IMR-90 (cell line): ENCODE data around the gene RGS3. TPM values are rescaled to one million over a fixed set of nuclear protein-coding genes. Genes with fewer than 3 reads are reported as not detected.

ENCODE experiments used
- ATAC-seq: fragments of 200-7000 bp; cut with Tn5 transposase; 2 replicates; pipeline ENCODE4 v1.9.1; 2020; ENCODE audit warnings: low read depth, mild to moderate bottlenecking, moderate library complexity
- BruUV-seq: library from RNA; stranded (reverse); fragments of 400-500 nt; replicated peaks from 2 replicates; lab custom pipeline; 2021; lab: Mats Ljungman, UMichigan
- CTCF ChIA-PET: fragments of 300-600 bp; formaldehyde crosslinking; extraction: SDS; loops from one replicate; lab custom pipeline; 2021; ENCODE audit warnings: antibody characterized with exemption; lab: Yijun Ruan, JAX
- POLR2A ChIA-PET: fragments of 300-600 bp; sonication (Branson Sonifier 250); formaldehyde crosslinking; loops from one replicate; lab custom pipeline; 2022; ENCODE audit warnings: antibody characterized with exemption; ENCODE audit not compliant: unreplicated experiment; lab: Charles Lee
- DNase-seq: peaks from one replicate; pipeline ENCODE4 v3.0.0; 2013
- H2AFZ ChIP-seq: replicated peaks from 2 replicates; pipeline ENCODE3; 2013; ENCODE audit warnings: low read length, mild to moderate bottlenecking; ENCODE audit not compliant: poor library complexity
- H2AK5ac ChIP-seq: 2 replicates; pipeline ENCODE4 v1.6.1; 2013; ENCODE audit warnings: low read depth, low read length, inconsistent platforms
- H2AK9ac ChIP-seq: replicated peaks from 2 replicates; pipeline ENCODE3; 2013; ENCODE audit warnings: mild to moderate bottlenecking, low read depth, low read length, moderate library complexity; ENCODE audit not compliant: poor library complexity
- H2BK120ac ChIP-seq: 2 replicates; pipeline ENCODE4 v1.6.1; 2013; ENCODE audit warnings: low read depth, low read length, inconsistent platforms
- H2BK15ac ChIP-seq: 3 replicates; pipeline ENCODE4 v1.6.1; 2013; ENCODE audit warnings: low read depth, low read length, inconsistent platforms
- H2BK20ac ChIP-seq: 2 replicates; pipeline ENCODE4 v1.6.1; 2013; ENCODE audit warnings: low read depth, mild to moderate bottlenecking, inconsistent platforms, low read length, moderate library complexity
- H2BK5ac ChIP-seq: 2 replicates; pipeline ENCODE4 v1.6.1; 2013; ENCODE audit warnings: mild to moderate bottlenecking, low read depth, low read length, inconsistent platforms; ENCODE audit not compliant: poor library complexity, severe bottlenecking
- H3K14ac ChIP-seq: replicated peaks from 2 replicates; pipeline ENCODE4 v1.6.1; 2013; ENCODE audit warnings: low read depth, low read length, inconsistent platforms
- H3K18ac ChIP-seq: 2 replicates; pipeline ENCODE4 v1.6.1; 2013; ENCODE audit warnings: low read depth, low read length, control low read depth
- H3K23ac ChIP-seq: 2 replicates; pipeline ENCODE4 v1.6.1; 2013; ENCODE audit warnings: low read depth, low read length, inconsistent platforms
- H3K27ac ChIP-seq: 2 replicates; pipeline ENCODE4 v1.5.1; 2013; ENCODE audit warnings: mild to moderate bottlenecking, control low read depth, low read length; ENCODE audit not compliant: insufficient read depth
- H3K27me3 ChIP-seq: 2 replicates; pipeline ENCODE4 v1.6.1; 2013; ENCODE audit warnings: low read length; ENCODE audit not compliant: control insufficient read depth, insufficient read depth
- H3K36me3 ChIP-seq: 2 replicates; pipeline ENCODE4 v1.6.1; 2013; ENCODE audit warnings: low read length, mixed read lengths; ENCODE audit not compliant: control insufficient read depth, insufficient read depth
- H3K4ac ChIP-seq: 2 replicates; pipeline ENCODE4 v1.6.1; 2013; ENCODE audit warnings: low read depth, low read length, inconsistent platforms
- H3K4me1 ChIP-seq: 2 replicates; pipeline ENCODE4 v1.6.1; 2013; ENCODE audit warnings: low read length, mixed read lengths; ENCODE audit not compliant: control insufficient read depth, insufficient read depth
- H3K4me2 ChIP-seq: 2 replicates; pipeline ENCODE4 v1.6.1; 2013; ENCODE audit warnings: low read depth, mild to moderate bottlenecking, control low read depth, low read length, moderate library complexity
- H3K4me3 ChIP-seq: 2 replicates; pipeline ENCODE4 v1.5.1; 2013; ENCODE audit warnings: low read depth, mild to moderate bottlenecking, control low read depth, low read length, moderate library complexity; ENCODE audit not compliant: insufficient read depth
- H3K56ac ChIP-seq: 2 replicates; pipeline ENCODE4 v1.6.1; 2013; ENCODE audit warnings: low read length, inconsistent platforms; ENCODE audit not compliant: insufficient read depth; ENCODE audit errors: extremely low read depth
- H3K79me1 ChIP-seq, 2 experiments: 2 replicates each; pipeline ENCODE4 v1.6.1; 2013; ENCODE audit warnings: low read length in 2 of 2, inconsistent platforms in 1 of 2, low read depth in 1 of 2
- H3K9ac ChIP-seq: 2 replicates; pipeline ENCODE4 v1.6.1; 2013; ENCODE audit warnings: low read depth, low read length, control low read depth
- H3K9me1 ChIP-seq: 2 replicates; pipeline ENCODE4 v1.6.1; 2013; ENCODE audit warnings: low read length, inconsistent platforms; ENCODE audit not compliant: insufficient read depth
- H3K9me3 ChIP-seq: 2 replicates; pipeline ENCODE4 v1.6.1; 2013; ENCODE audit warnings: low read length; ENCODE audit not compliant: control insufficient read depth, insufficient read depth
- H4K20me1 ChIP-seq: 2 replicates; pipeline ENCODE4 v1.6.1; 2013; ENCODE audit warnings: low read length, inconsistent platforms; ENCODE audit not compliant: insufficient read depth
- H4K5ac ChIP-seq: 2 replicates; pipeline ENCODE4 v1.6.1; 2013; ENCODE audit warnings: mild to moderate bottlenecking, low read depth, low read length, control low read depth
- H4K8ac ChIP-seq, 2 experiments: 2 replicates each; pipeline ENCODE4 v1.6.1; 2013; ENCODE audit warnings: low read depth in 2 of 2, low read length in 2 of 2, control low read depth in 1 of 2, inconsistent platforms in 1 of 2
- H4K91ac ChIP-seq: 2 replicates; pipeline ENCODE4 v1.6.1; 2013; ENCODE audit warnings: low read depth, low read length, inconsistent platforms; ENCODE audit not compliant: insufficient read depth
- MAFK ChIP-seq: IDR thresholded peaks from 2 replicates; pipeline ENCODE4 v1.6.1; 2012; ENCODE audit warnings: low read depth, low read length, improper control_type of control experiment
- RCOR1 ChIP-seq: IDR thresholded peaks from 2 replicates; pipeline ENCODE4 v1.6.1; 2012; ENCODE audit warnings: mild to moderate bottlenecking, low read length, improper control_type of control experiment; ENCODE audit not compliant: insufficient replicate concordance
- WGBS, 2 experiments: methylation state at CpG; one replicate each; pipeline versions ENCODE4 v1.1.5 to v1.1.7; 2013; ENCODE audit warnings: missing lambda C conversion rate in 2 of 2; ENCODE audit not compliant: insufficient read length in 1 of 2; ENCODE audit errors: extremely low coverage in 2 of 2; 5-methylcytosine and 5-hydroxymethylcytosine counted together
- dilution Hi-C: fragments of 300-500 bp; cut with HindIII; formaldehyde crosslinking; loops from one replicate; pipeline ENCODE4 v1.14.3; 2018; ENCODE audit warnings: low sequenced_read_pairs; ENCODE audit not compliant: unreplicated experiment
- in situ Hi-C: fragments of 300-500 bp; cut with MboI; formaldehyde crosslinking; loops from 3 replicates; pipeline ENCODE4 v1.14.3; 2019; ENCODE audit warnings: low sequenced_read_pairs, inconsistent platforms, mixed read lengths
- intact Hi-C: fragments of 100-400 bp; cut with micrococcal nuclease; formaldehyde crosslinking; loops from 2 replicates; pipeline ENCODE4 v1.10.0; 2022
- polyA plus RNA-seq, 3 experiments: library from polyadenylated mRNA; depleted of rRNA; stranded (reverse); fragments of >200 nt; gene quantifications; 2 replicates each; pipeline ENCODE4 v1.2.3, GENCODE V29; 2012; ENCODE audit warnings: low replicate concordance in 1 of 3
- total RNA-seq: library from RNA; depleted of rRNA; stranded (reverse); fragments of >200 nt; gene quantifications from 2 replicates; pipeline ENCODE4 v1.2.3, GENCODE V29; 2012

RGS3 gene
- total and polyA plus RNA-seq, 2 of the 4 experiments (the other 2 are of a cell fraction) = 51.8 to 65.6 TPM

DNA sequence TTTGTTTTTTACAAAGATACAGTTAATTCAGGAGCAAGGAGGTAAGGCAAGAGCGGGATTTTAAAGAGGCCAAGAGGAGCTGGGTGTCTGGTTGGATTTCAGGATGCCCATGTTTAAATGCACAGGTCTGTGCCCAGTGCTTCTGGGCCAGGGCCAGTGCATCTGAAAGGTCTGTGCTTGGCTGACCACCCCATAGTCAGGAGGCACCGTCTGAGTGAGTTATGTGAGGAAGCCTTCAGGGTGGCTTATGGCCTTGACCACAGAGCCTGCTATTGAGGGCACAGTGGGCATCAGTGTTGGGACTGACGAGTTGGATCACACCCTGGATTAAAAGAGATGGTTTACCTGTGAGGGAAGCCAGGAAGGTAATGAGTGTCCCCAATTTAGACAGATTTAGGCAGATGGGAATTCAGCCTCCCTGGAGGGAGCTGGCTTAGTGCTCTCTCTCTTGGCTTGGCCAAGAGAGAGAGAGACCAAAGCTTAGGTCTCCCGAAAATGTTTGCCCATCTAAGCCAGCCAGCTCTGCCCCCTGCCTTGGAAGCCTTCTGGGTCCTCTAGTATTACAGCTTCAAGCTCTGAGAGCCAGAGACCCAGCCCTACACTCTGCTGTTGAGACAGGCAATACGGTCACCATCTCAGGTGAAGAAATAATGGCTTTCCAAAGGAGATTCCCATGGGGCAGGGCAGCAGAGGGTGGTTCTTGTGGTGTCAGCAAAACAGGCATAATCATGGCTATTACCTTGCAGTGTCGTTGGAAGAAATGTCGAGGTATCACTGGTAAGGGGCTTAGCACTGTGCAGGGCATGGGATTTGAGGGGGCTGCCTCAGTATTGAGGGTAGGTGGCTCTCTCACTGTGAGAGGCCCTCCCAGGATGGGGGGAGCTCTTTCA lies 68.6 kb downstream of the RGS3 start:
- no peak overlapping the region for H4K8ac ChIP-seq
- no peak overlapping the region for H2BK120ac ChIP-seq
- ChIA-PET CTCF (interaction anchor here (1.4 kb wide), 1 partner anchor 16 kb away, joined by 3 read pairs; no protein-coding TSS in a partner anchor), POLR2A (interaction anchor here (1.0 kb wide), 1 partner anchor 12 kb away, joined by 3 read pairs; no protein-coding TSS in a partner anchor)
- no peak overlapping the region for H3K18ac ChIP-seq
- H3K4me3 ChIP-seq = no peak overlapping the region
- no peaks in the 10 kb centered on the region; the same call in 1 of the 2 replicates for H3K9me1 ChIP-seq
- dilution Hi-C loops = no loop called here
- H3K4me1 ChIP-seq = no peaks in the 10 kb centered on the region
- H3K23ac ChIP-seq = no peak overlapping the region
- H2BK20ac ChIP-seq = no peak overlapping the region
- ATAC-seq (no peak), DNase-seq (no peak)
- H2BK5ac ChIP-seq = no peak overlapping the region
- no peaks in the 10 kb centered on the region for H3K9me3 ChIP-seq
- no peak overlapping the region for H2AFZ ChIP-seq
- H3K79me1 ChIP-seq = no peaks in the 10 kb centered on the region
- no peak overlapping the region for H3K56ac ChIP-seq
- H3K27ac ChIP-seq = no peak overlapping the region
- 83% methylated on average over 1 of the region's 7 CpGs; no CpG with 5 or more reads in 1 of the 2 experiments for WGBS, 2 experiments
- no peak overlapping the region for H4K91ac ChIP-seq
- no peak overlapping the region for H3K9ac ChIP-seq
- H4K5ac ChIP-seq = no peak overlapping the region
- H3K4ac ChIP-seq = no peak overlapping the region
- H3K4me2 ChIP-seq = no peak overlapping the region
- no peaks in the 10 kb centered on the region for H3K27me3 ChIP-seq
- intact Hi-C loops = no loop called here
- no TSS peak for BruUV-seq
- no peak overlapping the region for H2AK5ac ChIP-seq
- in situ Hi-C loops = no loop called here
- no peak overlapping the region for H2BK15ac ChIP-seq
- H4K20me1 ChIP-seq = no peaks in the 10 kb centered on the region
- TF ChIP-seq MAFK (peak; percentile 41; the same call in 1 of the 2 replicates), RCOR1 (no peak)
- H3K36me3 ChIP-seq = no peaks in the 10 kb centered on the region
- H3K14ac ChIP-seq = no peak overlapping the region
- H2AK9ac ChIP-seq = no peak overlapping the region
